Measurements from ENCODE around the gene EGLN3.
"Not testable (repeated sequence)": the region's sequence is repeated elsewhere in the genome, so short reads cannot be mapped to it uniquely, and the experiment has no call there.

The EGLN3 gene

GRCh38 chr14:33950320-33951182 is at the start of gene EGLN3:
EGLN3 (minus strand) TSS chr14:33951074; CDS start chr14:33950752, 322 bp downstream.
- DNase-seq: peak; percentile 62

GRCh38 chr14:34000396-34000795 is 49.5 kb upstream of the EGLN3 start:
- no peak for DNase-seq

GRCh38 chr14:33999771-34000291 is 49.0 kb upstream of the EGLN3 start:
- no peak for DNase-seq

DNA sequence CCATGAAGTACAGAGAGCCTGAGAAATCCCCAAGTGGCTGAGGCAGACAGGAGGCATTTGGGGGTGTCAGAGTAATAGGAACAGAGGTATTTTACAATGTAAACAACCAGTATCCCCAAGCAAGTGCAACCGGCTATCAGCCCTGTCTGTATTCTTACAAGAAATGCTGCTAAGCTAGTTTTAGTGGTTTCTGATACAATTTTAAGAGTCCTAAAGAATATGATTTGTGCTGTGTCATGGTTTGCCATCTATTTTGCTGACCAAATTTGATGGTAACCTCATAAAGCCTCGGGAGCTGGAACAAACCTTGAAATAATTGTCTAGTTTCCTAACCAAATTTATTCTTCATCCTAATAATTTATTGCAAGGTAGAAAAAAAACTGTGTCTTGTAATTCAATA is 46.7 kb upstream of the EGLN3 start:
- no peak for DNase-seq

DNA sequence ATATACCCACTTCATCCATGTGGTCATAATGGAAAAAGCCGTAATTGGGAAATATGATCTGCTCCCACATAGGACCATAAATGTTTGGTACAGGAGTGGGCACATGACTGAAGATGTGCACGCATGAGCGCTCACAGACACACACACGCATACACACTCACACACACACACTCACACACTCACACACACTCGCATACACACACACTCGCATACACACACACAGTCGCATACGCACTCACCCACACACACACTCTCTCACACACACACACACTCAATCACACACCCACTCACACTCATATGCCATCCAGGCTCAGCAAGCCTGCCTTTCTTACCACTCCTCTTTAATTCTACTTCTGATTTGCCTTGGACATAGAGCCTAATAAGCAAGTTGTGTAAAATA is 45.6 kb upstream of the EGLN3 start:
- no peak for DNase-seq

- DNase-seq: no peak
Measured at GRCh38 chr14:33993246-33993645, 42.4 kb upstream of the EGLN3 start.

DNA sequence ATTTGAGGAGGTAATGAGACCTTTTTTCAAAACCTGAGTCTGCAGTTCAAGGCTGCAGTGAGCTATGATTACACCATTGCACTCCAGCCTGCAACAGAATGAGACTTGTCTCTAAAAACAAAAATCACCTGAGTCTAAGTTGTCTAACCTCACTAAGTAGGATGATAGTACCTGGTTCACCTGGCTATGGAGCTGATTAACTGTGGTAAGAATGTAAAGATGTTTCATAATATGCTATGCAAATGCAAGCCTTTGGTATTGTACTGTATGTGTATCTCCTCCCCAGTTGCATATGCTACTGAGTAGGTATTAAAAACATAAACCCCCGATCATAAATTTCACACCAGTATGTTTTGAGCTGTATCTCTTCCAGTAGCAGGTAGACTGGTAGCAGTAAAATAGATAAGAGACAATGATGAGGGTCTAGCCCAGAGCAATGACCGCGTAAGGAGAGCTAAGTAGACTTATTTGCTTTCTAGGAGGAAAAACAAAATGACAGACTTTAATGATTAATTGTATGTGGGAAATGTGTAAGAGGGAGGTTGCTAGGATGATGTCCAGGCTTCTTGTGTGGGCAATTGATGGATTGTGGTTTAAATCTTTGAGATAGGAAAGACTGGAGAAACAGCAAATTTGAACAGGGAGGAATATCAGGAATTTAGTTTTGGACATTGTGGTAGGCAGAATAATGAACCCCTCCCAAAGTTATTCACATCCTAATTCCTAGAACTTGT is 41.6 kb upstream of the EGLN3 start:
- no peak for DNase-seq

GRCh38 chr14:33990790-33991189 is 39.9 kb upstream of the EGLN3 start:
- no peak for DNase-seq

DNA sequence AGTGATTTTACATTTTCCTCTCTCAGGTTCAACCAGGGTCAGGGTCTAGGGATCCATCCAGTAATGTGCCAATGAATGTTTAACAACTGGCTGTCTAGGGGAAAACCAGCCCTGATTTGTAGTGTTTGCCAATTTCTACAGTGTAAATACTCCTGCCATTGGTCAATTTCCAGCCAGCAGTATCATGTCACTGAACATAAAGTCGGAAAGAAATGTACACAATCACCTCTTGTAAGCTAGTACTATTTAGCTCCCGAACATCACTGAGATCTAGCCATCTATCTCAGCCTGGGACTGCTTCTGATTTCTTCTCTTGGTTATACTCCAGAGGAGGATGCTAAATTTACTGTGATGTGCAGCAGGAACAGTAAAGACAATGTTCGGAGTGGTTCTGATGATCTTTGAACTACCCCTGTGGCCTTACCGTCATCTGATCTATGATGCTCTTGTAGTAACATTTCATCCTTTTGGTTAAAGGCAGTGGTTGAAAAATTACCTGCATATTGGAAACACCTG is 36.7 kb upstream of the EGLN3 start:
- DNase-seq: no peak

DNA sequence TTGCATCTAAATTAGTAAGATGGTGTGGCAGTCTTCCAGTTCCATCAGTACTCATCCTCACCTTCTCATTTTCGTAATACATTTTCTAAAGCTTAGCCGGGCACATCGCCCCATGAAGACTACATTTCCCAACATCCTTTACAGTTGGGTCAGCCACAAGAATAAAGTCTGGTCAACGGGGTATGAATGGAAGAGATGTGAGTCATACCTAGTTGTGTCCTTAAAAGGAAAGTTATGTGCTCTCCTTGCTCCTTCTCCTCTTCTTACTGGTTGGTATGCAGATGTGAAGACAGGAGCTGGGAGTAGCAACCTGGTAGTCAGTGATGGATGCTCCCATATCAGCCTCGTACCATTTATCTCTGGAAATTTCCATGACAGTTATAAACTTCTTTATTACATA is 35.9 kb upstream of the EGLN3 start:
- no peak for DNase-seq

DNA sequence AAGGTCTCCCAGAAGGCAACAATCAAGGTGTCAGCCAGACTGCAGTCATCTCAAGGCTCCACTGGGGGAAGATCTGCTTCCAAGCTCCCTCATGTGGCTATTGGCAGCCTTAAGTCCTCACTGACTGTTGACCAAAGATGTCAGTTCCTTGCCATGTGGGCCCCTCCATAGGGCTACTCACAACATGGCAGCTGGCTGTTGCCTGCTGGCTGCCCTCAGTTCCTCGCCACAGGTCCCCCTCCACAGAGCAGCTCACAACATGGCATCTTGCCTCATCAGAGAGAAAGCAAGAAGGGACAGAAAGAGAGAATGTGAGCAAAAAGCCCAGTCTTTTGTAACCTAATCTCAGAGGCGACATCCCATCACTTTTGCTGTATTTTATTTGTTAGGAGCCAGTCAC is 34.4 kb upstream of the EGLN3 start:
- no peak for DNase-seq

DNA sequence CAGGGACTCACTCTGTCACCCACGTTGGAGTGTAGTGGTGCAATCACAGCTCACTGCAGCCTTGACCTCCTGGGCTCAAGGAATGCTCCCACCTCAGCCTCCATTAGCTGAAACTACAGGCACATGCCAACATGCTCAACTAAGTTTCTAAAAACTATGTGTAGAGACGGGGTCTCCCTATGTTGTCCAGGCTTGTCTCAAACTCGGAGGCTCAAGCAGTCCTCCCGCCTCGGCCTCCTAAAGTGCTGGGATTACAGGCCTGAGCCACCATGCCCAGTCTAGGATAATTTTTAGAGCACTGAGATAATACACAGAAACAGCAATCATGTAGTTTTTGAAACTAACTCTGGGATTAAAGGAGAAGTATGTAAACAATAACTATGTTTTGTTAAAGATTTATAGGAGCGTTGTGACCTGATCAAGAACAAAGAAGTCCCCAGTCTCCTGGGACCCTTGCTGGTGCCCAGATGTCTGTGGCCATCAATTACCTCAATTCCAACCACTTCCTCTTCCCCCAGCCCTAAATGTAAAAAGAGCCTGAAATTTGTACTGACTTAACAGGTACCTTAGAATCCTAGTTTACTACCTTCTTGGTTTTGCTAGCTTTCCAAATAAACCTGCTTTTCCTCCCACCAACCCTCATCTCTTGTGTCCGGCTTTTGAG is 28.9 kb upstream of the EGLN3 start:
- no peak for DNase-seq

DNA sequence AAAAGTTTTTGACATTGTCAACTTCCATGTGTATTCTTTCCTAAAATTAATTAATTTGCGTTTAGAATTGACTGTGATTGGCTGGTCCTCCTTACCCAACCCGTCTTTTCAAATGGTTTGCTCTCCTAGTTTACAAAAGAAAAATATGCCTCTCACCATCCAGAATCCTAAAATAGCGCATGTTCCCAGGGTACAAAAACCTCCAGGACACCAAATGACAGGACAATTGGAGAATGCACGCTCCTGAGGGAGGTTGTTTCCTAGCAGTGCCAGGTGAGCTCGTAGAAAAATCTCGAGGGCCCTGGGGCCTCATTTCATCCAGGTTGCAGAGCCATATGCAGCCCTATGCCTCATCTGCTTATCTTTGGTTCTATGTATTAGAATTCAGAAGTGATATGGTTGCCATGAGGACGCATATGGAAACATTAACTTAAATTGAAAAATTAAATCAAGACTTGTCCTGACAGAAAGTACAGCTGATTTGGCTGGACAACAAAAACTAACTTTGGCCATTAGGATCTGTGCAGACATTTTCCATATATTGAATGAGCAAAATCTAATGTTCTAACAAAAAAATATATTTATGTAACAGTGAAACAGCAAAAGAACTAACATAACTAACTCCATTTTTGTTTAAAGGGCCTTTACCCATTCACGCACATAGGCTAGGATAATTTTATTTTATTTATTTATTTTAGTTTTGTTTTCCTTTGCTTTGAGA is 28.2 kb upstream of the EGLN3 start:
- no peak for DNase-seq

- DNase-seq: no peak
Measured at GRCh38 chr14:33972583-33973081, 21.8 kb upstream of the EGLN3 start.

- not testable (repeated sequence) for DNase-seq
Measured at GRCh38 chr14:33969846-33970245, 19.0 kb upstream of the EGLN3 start.

GRCh38 chr14:33968722-33969121 is 17.8 kb upstream of the EGLN3 start:
- DNase-seq: no peak

DNA sequence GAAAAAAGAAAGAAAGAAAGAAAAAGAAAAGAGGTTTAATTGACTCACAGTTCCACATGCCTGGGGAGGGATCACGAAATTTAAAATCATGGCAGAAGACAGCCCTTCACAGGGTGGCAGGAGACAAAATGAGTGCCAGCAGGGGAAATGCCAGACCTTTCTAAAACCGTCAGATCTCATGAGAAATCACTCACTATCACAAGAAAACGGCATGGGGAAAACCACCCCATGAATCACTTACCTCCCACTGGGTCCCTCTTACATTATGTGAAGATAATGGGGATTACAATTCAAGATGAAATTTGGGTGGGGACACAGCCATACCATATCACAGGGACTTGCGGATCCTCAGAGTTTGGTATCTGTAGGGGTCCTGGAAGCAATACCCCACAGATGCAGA is 16.3 kb upstream of the EGLN3 start:
- no peak for DNase-seq

DNA sequence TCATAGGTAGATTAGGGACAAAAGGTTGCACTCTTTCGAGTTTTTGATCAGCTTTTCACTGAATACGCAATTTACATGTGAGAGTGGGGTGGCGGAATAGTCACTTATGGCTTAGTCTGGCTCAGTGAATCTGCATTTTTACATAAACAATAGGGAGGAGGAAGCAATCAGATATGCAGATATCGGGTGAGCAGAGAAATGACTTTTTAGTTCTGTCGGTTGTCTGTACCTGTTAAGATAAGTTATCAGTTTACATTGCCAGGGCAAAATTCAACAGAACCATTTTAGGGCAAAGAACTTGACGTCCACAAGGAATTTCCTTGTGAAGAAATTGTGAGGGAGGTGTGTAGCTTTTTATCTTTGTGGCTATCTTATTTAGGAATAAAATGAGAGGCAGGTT is 15.4 kb upstream of the EGLN3 start:
- no peak for DNase-seq

DNA sequence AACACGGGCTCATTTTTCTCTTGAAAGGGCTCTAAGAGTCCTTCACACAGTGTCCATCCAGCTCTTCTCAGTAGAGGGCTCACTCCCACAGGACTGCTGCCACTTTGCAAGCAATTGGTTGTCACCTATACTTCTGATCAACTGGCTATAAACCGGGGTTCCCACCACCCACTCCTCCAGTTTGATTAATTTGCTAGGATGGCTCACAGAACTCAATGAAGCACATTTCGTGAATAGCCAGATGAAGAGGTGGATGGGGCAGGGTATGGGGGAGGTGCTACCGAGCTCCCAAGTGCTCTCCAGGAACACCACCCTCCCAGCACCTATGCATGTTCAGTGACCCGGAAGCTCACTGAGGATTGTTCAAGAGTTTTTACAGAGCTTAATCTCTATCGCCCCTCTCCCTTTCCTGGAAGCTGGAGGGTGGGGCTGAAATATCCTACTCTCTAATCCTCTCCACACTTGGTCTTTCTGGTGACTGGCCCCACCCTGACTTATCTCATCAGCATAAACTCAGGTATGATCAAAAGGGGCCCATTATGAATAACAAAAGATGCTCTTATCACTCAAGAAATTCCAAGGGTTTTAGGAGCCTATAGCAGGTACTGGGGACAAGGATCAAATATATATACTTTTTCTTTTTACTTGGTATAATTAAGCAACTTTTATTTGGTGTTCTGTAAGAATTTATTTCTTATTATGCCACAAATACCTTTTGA is 13.9 kb upstream of the EGLN3 start:
- DNase-seq: no peak

DNA sequence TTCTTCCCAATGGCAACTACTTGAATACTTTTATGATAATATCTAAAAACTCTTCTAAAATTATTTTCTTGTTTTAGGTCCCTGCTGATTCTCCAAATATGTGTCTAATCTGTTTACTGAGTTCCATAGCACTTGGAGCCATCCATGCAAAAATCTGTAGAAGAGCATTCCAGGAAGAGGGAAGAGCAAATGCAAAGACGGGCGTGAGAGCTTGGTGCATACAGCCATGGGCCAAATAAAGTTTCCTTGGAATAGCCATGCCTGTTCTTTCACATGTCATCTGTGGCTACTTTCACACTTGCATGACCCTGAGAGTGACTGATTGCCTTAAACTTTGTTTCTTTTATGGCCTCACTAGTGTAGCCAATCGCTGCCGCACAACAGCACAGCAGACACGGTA is 13.0 kb upstream of the EGLN3 start:
- DNase-seq: no peak

- DNase-seq: not testable (repeated sequence)
Measured at GRCh38 chr14:33962466-33962865, 11.6 kb upstream of the EGLN3 start.

DNA sequence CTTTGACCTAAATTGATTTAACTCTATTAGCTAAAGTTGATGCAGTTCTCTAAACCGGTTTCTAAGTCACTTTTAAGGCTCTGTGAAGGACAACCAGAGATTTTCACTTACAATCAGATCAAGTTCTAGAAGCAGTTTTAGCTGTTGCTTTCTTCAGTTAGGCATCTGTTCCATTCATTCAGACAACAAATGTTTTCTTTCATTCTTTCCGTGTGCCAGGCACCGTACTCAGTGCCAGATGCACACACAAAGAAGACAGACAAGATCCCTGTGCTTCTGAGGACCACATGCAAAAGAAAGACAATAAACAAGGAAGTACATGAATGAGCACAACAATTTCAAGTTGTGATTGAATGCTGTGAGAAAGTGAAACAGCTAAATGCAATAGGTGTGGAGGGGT is 11.1 kb upstream of the EGLN3 start:
- DNase-seq: no peak

All from CD4-positive, alpha-beta T cell treated with Interleukin-10 for 1 hour (primary cell).